Endothelial cell of umbilical vein (primary cell): Measurements from ENCODE around the gene WFDC6. TPM values are rescaled to one million over a fixed set of nuclear protein-coding genes. Genes with fewer than 3 reads are reported as not detected.
"Not testable (repeated sequence)": the region's sequence is repeated elsewhere in the genome, so short reads cannot be mapped to it uniquely, and the experiment has no call there.

Experiments used
- BruUV-seq: library from RNA; stranded (reverse); fragments of 400-500 nt; replicated peaks from 2 replicates; lab custom pipeline; 2021; lab: Mats Ljungman, UMichigan
- CTCF ChIA-PET: fragments of 300-600, 350-600 bp; sonication (Branson Sonifier 250); formaldehyde crosslinking; loops from one replicate; lab custom pipeline; 2021; ENCODE audit warnings: antibody characterized with exemption, inconsistent platforms; lab: Charles Lee
- POLR2A ChIA-PET: fragments of 300-600, 350-600 bp; sonication (Branson Sonifier 250); formaldehyde crosslinking; loops from one replicate; lab custom pipeline; 2021; ENCODE audit warnings: antibody characterized with exemption, inconsistent platforms; lab: Charles Lee
- DNase-seq: peaks from one replicate; pipeline ENCODE4 v3.0.0-alpha.2; 2011; ENCODE audit warnings: low read depth, low spot score
- FAIRE-seq: peaks from 2 replicates; lab custom pipeline; 2011; peaks lifted over from hg19 to GRCh38; lab: Jason Lieb, UNC
- H2AFZ ChIP-seq: 2 replicates; pipeline ENCODE4 v1.6.0; 2012; ENCODE audit warnings: low read depth, low read length, control low read depth, inconsistent platforms
- H3K27ac ChIP-seq: 2 replicates; pipeline ENCODE4 v1.5.1; 2011; ENCODE audit warnings: low read depth, mild to moderate bottlenecking, control low read depth, low read length, moderate library complexity; ENCODE audit not compliant: insufficient read depth
- H3K27me3 ChIP-seq, 2 experiments: 2 replicates each; pipeline versions ENCODE4 v1.6.0 to v1.6.1; 2011; ENCODE audit warnings: low read length in 2 of 2, mixed read lengths in 1 of 2; ENCODE audit not compliant: control insufficient read depth in 2 of 2, insufficient read depth in 2 of 2
- H3K36me3 ChIP-seq, 2 experiments: 2 replicates in 1 of 2; 3 replicates in 1 of 2; pipeline ENCODE4 v1.5.1; 2011; ENCODE audit warnings: low read length in 2 of 2, mild to moderate bottlenecking in 1 of 2, moderate library complexity in 1 of 2; ENCODE audit not compliant: control insufficient read depth in 2 of 2, insufficient read depth in 2 of 2; ENCODE audit errors: extremely low read depth in 1 of 2
- H3K4me1 ChIP-seq: 3 replicates; pipeline ENCODE4 v1.5.1; 2011; ENCODE audit warnings: mild to moderate bottlenecking, low read length; ENCODE audit not compliant: control insufficient read depth, insufficient read depth; ENCODE audit errors: extremely low read depth
- H3K4me2 ChIP-seq: 2 replicates; pipeline ENCODE4 v1.6.1; 2011; ENCODE audit warnings: low read length, control low read depth, mixed read lengths; ENCODE audit not compliant: insufficient read depth
- H3K4me3 ChIP-seq, 3 experiments: fragments of 200-600 bp in 1 of 3; sonication (generic), shearing (Covaris generic) in 1 of 3; replicated peaks in 1 of 3; 2 replicates each; pipeline ENCODE4 v1.5.1; 2011 to 2016; ENCODE audit warnings: control low read depth in 3 of 3, low read length in 3 of 3, mild to moderate bottlenecking in 2 of 3, inconsistent platforms in 1 of 3, low read depth in 1 of 3, moderate library complexity in 1 of 3; ENCODE audit not compliant: insufficient read depth in 1 of 3
- H3K79me2 ChIP-seq: 2 replicates; pipeline ENCODE4 v1.6.0; 2012; ENCODE audit warnings: low read length, inconsistent platforms; ENCODE audit not compliant: control insufficient read depth, insufficient read depth
- H3K9ac ChIP-seq: replicated peaks from 2 replicates; pipeline ENCODE3; 2011; ENCODE audit warnings: low read length, control low read depth; ENCODE audit not compliant: insufficient read depth; ENCODE audit errors: extremely low read depth
- H3K9me1 ChIP-seq: replicated peaks from 3 replicates; pipeline ENCODE4 v1.6.0; 2011; ENCODE audit warnings: mild to moderate bottlenecking, low read length; ENCODE audit not compliant: control insufficient read depth, insufficient read depth; ENCODE audit errors: extremely low read depth
- H3K9me3 ChIP-seq: replicated peaks from 2 replicates; pipeline ENCODE4 v1.5.1; 2012; ENCODE audit warnings: low read length, inconsistent platforms; ENCODE audit not compliant: control insufficient read depth, insufficient read depth
- H4K20me1 ChIP-seq: replicated peaks from 2 replicates; pipeline ENCODE3; 2011; ENCODE audit warnings: mild to moderate bottlenecking, low read length; ENCODE audit not compliant: control insufficient read depth, insufficient read depth; ENCODE audit errors: extremely low read depth
- EZH2 ChIP-seq: IDR thresholded peaks from 2 replicates; pipeline ENCODE4 v1.6.1; 2012; ENCODE audit warnings: borderline replicate concordance, low read depth, mild to moderate bottlenecking, moderate library complexity, low read length, inconsistent platforms; ENCODE audit not compliant: severe bottlenecking
- FOS ChIP-seq: IDR thresholded peaks from 2 replicates; pipeline ENCODE4 v1.6.1; 2011; ENCODE audit warnings: mild to moderate bottlenecking, low read length, moderate library complexity, borderline replicate concordance; ENCODE audit not compliant: insufficient read depth
- GATA2 ChIP-seq: IDR thresholded peaks from 2 replicates; pipeline ENCODE4 v1.7.0; 2011; ENCODE audit warnings: low read depth, mild to moderate bottlenecking, moderate library complexity, mixed read lengths, low read length; ENCODE audit not compliant: insufficient read length, insufficient read depth
- POLR2A ChIP-seq: IDR thresholded peaks from 2 replicates; pipeline ENCODE4 v1.6.1; 2012; ENCODE audit warnings: low read depth, mild to moderate bottlenecking, control low read depth, low read length
- POLR2AphosphoS5 ChIP-seq: IDR thresholded peaks from 2 replicates; pipeline ENCODE4 v1.6.1; 2012; ENCODE audit warnings: low read depth, mild to moderate bottlenecking, control low read depth, low read length, moderate library complexity; ENCODE audit not compliant: insufficient read depth
- dilution Hi-C: fragments of 300-500 bp; cut with MboI; formaldehyde crosslinking; loops from one replicate; pipeline ENCODE4 v1.15.0; 2019; ENCODE audit warnings: low sequenced_read_pairs; ENCODE audit not compliant: extremely low pct_ligation_motif_present
- intact Hi-C: fragments of 100-400 bp; cut with micrococcal nuclease; formaldehyde crosslinking; loops from one replicate; pipeline ENCODE4 v1.10.0; 2022
- polyA plus RNA-seq, 4 experiments: library from polyadenylated mRNA; depleted of rRNA in 3 of 4; stranded (reverse) in 3 of 4; unstranded in 1 of 4; fragments of >200 nt; gene quantifications; 2 replicates each; pipeline versions ENCODE4 v1.2.1 to v1.2.3, GENCODE V29; 2011 to 2012; ENCODE audit warnings: missing spikeins in 1 of 4
- total RNA-seq: library from RNA; stranded (reverse); gene quantifications from 2 replicates; pipeline ENCODE4 v1.2.3, GENCODE V29; 2021
- TF ChIP-seq, protein P1 (sequence below), 2 donors: IDR thresholded peaks; 1 replicate in 1 of 2; 2 replicates in 1 of 2; pipeline ENCODE4 v1.5.1; 2011; ENCODE audit warnings: low read length in 2 of 2, mild to moderate bottlenecking in 2 of 2, moderate library complexity in 2 of 2, control low read depth in 1 of 2, inconsistent platforms in 1 of 2, low read depth in 1 of 2; ENCODE audit not compliant: insufficient read depth in 1 of 2; ENCODE audit errors: extremely low read depth in 1 of 2

The WFDC6 gene
- total and polyA plus RNA-seq, 2 donors (not counting 3 experiments of a cell fraction or from before 2014, with no cell fraction given), result not detected

DNA sequence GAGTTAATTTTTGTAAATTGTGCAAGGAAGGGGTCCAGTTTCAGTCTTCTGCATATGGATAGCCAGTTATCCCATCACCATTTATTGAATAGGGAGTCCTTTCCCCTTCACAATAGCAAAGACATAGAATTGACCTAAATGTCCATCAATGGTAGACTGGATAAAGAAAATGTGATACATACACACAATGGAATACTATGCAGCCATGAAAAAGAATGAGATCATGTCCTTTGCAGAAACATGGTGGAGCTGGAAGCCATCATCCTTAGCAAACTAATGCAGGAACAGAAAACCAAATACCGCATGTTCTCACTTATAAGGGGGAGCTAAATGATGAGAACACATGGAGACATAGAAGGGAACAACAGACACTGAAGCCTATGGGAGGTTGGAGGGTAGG lies 30.4 kb upstream of the WFDC6 start:
- dilution Hi-C loops, FAIRE-seq, CTCF ChIA-PET: not testable (repeated sequence)

GRCh38 chr20:45564760-45565276 lies 25.5 kb upstream of the WFDC6 start:
- Histone ChIP-seq H3K4me1 (no peaks in the 10 kb centered on the region), H3K27ac (no peak overlapping the region), H2AFZ (no peak overlapping the region), H3K9ac (no peak overlapping the region), H3K36me3 (no peaks in the 10 kb centered on the region), H3K4me3 (no peak overlapping the region), H4K20me1 (no peaks in the 10 kb centered on the region), H3K79me2 (no peaks in the 10 kb centered on the region), H3K9me1 (no peaks in the 10 kb centered on the region), H3K27me3 (peaks cover 0 to 2% of the 10 kb centered on the region in 2 experiments), H3K4me2 (no peak overlapping the region), H3K9me3 (no peaks in the 10 kb centered on the region)
- dilution Hi-C loops (no loop called here), intact Hi-C loops (no loop called here)
- DNase-seq, result no peak
- no TSS peak for BruUV-seq
- ChIA-PET POLR2A (no interaction called here), CTCF (no interaction called here)
- TF ChIP-seq GATA2, result no peak
- TF ChIP-seq, protein P1, sequence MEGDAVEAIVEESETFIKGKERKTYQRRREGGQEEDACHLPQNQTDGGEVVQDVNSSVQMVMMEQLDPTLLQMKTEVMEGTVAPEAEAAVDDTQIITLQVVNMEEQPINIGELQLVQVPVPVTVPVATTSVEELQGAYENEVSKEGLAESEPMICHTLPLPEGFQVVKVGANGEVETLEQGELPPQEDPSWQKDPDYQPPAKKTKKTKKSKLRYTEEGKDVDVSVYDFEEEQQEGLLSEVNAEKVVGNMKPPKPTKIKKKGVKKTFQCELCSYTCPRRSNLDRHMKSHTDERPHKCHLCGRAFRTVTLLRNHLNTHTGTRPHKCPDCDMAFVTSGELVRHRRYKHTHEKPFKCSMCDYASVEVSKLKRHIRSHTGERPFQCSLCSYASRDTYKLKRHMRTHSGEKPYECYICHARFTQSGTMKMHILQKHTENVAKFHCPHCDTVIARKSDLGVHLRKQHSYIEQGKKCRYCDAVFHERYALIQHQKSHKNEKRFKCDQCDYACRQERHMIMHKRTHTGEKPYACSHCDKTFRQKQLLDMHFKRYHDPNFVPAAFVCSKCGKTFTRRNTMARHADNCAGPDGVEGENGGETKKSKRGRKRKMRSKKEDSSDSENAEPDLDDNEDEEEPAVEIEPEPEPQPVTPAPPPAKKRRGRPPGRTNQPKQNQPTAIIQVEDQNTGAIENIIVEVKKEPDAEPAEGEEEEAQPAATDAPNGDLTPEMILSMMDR (IDR thresholded peaks at IDR 0.05; ENCODE audit: extremely low read depth in 1 of 2, insufficient read depth in 1 of 2, low read depth in 1 of 2, low read length in 2 of 2), result no peak
- no peak for TF ChIP-seq FOS
- TF ChIP-seq POLR2A, result no peak
- no peak for TF ChIP-seq EZH2
- TF ChIP-seq POLR2AphosphoS5, result no peak
- no peak for FAIRE-seq

More for the DNA sequence above, 30.4 kb upstream of the WFDC6 start:
- H3K27me3 ChIP-seq, H3K9ac ChIP-seq, H3K9me3 ChIP-seq, H3K4me1 ChIP-seq, DNase-seq, H2AFZ ChIP-seq, H3K4me2 ChIP-seq, BruUV-seq, H3K9me1 ChIP-seq, H3K79me2 ChIP-seq, POLR2A ChIA-PET, intact Hi-C loops, H3K4me3 ChIP-seq, H4K20me1 ChIP-seq, H3K36me3 ChIP-seq, H3K27ac ChIP-seq: not testable (repeated sequence)
